SK-N-SH (cell line): ENCODE measurements around the gene HDAC4. TPM values are rescaled to one million over a fixed set of nuclear protein-coding genes. Genes with fewer than 3 reads are reported as not detected.

Experiments
- CTCF ChIA-PET: fragments of 300-600, 350-600 bp; formaldehyde crosslinking; extraction: SDS; loops from one replicate; lab custom pipeline; 2021; lab: Yijun Ruan, JAX
- POLR2A ChIA-PET: fragments of 350-600 bp; sonication (Branson Sonifier 250); formaldehyde crosslinking; extraction: SDS; loops from one replicate; lab custom pipeline; 2020; ENCODE audit warnings: antibody characterized with exemption, inconsistent platforms; lab: Yijun Ruan, JAX
- DNase-seq: peaks from one replicate; pipeline ENCODE4 v3.0.0; 2012
- H2AFZ ChIP-seq: fragments of 200-600 bp; sonication (generic); 2 replicates; pipeline ENCODE4 v1.8.1; 2016; ENCODE audit warnings: antibody characterized with exemption, mild to moderate bottlenecking, low read depth
- H3F3A ChIP-seq: fragments of 200-600 bp; sonication (generic); replicated peaks from 2 replicates; pipeline ENCODE3; 2016; ENCODE audit warnings: antibody characterized with exemption, mild to moderate bottlenecking; ENCODE audit not compliant: insufficient read depth
- H3K27ac ChIP-seq, 2 experiments: fragments of 200-500 bp in 1 of 2; fragments of 200-600 bp in 1 of 2; sonication (Bioruptor generic) in 1 of 2; sonication (generic), shearing (Covaris generic) in 1 of 2; 2 replicates each; pipeline versions ENCODE4 v1.5.1 to v1.6.1; 2014 to 2016; ENCODE audit warnings: low read depth in 2 of 2, inconsistent platforms in 1 of 2, low read length in 1 of 2, mild to moderate bottlenecking in 1 of 2, mixed read lengths in 1 of 2
- H3K27me3 ChIP-seq: fragments of 200-600 bp; sonication (generic), shearing (Covaris generic); 2 replicates; pipeline ENCODE4 v1.6.1; 2016; ENCODE audit warnings: mixed run types; ENCODE audit not compliant: insufficient read depth
- H3K36me3 ChIP-seq, 2 experiments: fragments of 200-500 bp in 1 of 2; fragments of 200-600 bp in 1 of 2; sonication (Bioruptor generic) in 1 of 2; sonication (generic) in 1 of 2; replicated peaks in 1 of 2; 2 replicates each; pipeline versions ENCODE3 to v1.5.1; 2014 to 2016; ENCODE audit warnings: low read length in 1 of 2, mild to moderate bottlenecking in 1 of 2; ENCODE audit not compliant: insufficient read depth in 2 of 2, control insufficient read depth in 1 of 2
- H3K4me1 ChIP-seq, 2 experiments: fragments of 200-500 bp in 1 of 2; fragments of 200-600 bp in 1 of 2; sonication (Bioruptor generic) in 1 of 2; sonication (generic), shearing (Covaris generic) in 1 of 2; 2 replicates each; pipeline versions ENCODE4 v1.5.1 to v1.6.1; 2014 to 2016; ENCODE audit warnings: low read depth in 1 of 2, low read length in 1 of 2, mixed run types in 1 of 2; ENCODE audit not compliant: insufficient read depth in 2 of 2, control insufficient read depth in 1 of 2
- H3K4me2 ChIP-seq: fragments of 200-600 bp; sonication (generic), shearing (Covaris generic); 2 replicates; pipeline ENCODE4 v1.6.1; 2017; ENCODE audit warnings: mixed run types
- H3K4me3 ChIP-seq, 2 experiments: fragments of 200-500 bp in 1 of 2; fragments of 200-600 bp in 1 of 2; sonication (Bioruptor generic) in 1 of 2; sonication (generic), shearing (Covaris generic) in 1 of 2; 2 replicates each; pipeline versions ENCODE4 v1.5.1 to v1.8.1; 2014 to 2016; ENCODE audit warnings: low read depth in 2 of 2, inconsistent platforms in 1 of 2, low read length in 1 of 2, mild to moderate bottlenecking in 1 of 2, mixed read lengths in 1 of 2, moderate library complexity in 1 of 2
- H3K79me2 ChIP-seq: fragments of 200-600 bp; sonication (generic); 2 replicates; pipeline ENCODE4 v1.8.1; 2017; ENCODE audit warnings: mild to moderate bottlenecking; ENCODE audit not compliant: insufficient read depth
- H3K9ac ChIP-seq: fragments of 200-600 bp; sonication (generic); 2 replicates; pipeline ENCODE4 v1.6.1; 2017; ENCODE audit warnings: mixed run types
- H3K9me2 ChIP-seq: fragments of 200-600 bp; sonication (generic); 2 replicates; pipeline ENCODE4 v1.6.1; 2017; ENCODE audit warnings: mixed run types
- H3K9me3 ChIP-seq: fragments of 200-600 bp; sonication (generic); 2 replicates; pipeline ENCODE4 v1.6.1; 2017; ENCODE audit warnings: mixed run types, mild to moderate bottlenecking, moderate library complexity
- H4K20me1 ChIP-seq: fragments of 200-600 bp; sonication (generic); 2 replicates; pipeline ENCODE4 v1.6.1; 2017; ENCODE audit warnings: mild to moderate bottlenecking, mixed run types; ENCODE audit not compliant: insufficient read depth
- CHD2 ChIP-seq: fragments of 150-350 bp; IDR thresholded peaks from 2 replicates; pipeline ENCODE4 v1.6.1; 2018; ENCODE audit warnings: low read length; ENCODE audit not compliant: partially characterized antibody
- CTCF ChIP-seq: fragments of 200-600 bp; sonication (generic); IDR thresholded peaks from 2 replicates; pipeline ENCODE4 v1.6.1; 2017; ENCODE audit warnings: antibody characterized with exemption, mild to moderate bottlenecking, moderate library complexity
- EP300 ChIP-seq, 2 experiments: IDR thresholded peaks; 2 replicates each; pipeline versions ENCODE4 v1.4.0 to v1.6.1; 2012; ENCODE audit warnings: borderline replicate concordance in 1 of 2, low read depth in 1 of 2, low read length in 1 of 2
- EZH2phosphoT487 ChIP-seq: fragments of 200-600 bp; sonication (generic); IDR thresholded peaks from 2 replicates; pipeline ENCODE4 v1.6.1; 2017; ENCODE audit warnings: low read depth, mixed run types, mild to moderate bottlenecking, antibody characterized with exemption, moderate library complexity, borderline replicate concordance
- FOSL2 ChIP-seq: IDR thresholded peaks from 2 replicates; pipeline ENCODE4 v1.4.0; 2012; ENCODE audit warnings: low read depth, mild to moderate bottlenecking, moderate library complexity, borderline replicate concordance
- FOXJ3 ChIP-seq: sonication (generic); formaldehyde crosslinking; IDR thresholded peaks from 2 replicates; pipeline ENCODE4 v1.5.1; 2020; ENCODE audit warnings: mild to moderate bottlenecking, missing genetic modification reagents
- GATA2 ChIP-seq: sonication (generic); formaldehyde crosslinking; IDR thresholded peaks from 2 replicates; pipeline ENCODE4 v1.5.0; 2020; ENCODE audit warnings: mild to moderate bottlenecking, missing genetic modification reagents
- JUND ChIP-seq: IDR thresholded peaks from 2 replicates; pipeline ENCODE4 v1.4.0; 2012
- MEF2A ChIP-seq: IDR thresholded peaks from 2 replicates; pipeline ENCODE4 v1.4.0; 2012; ENCODE audit warnings: low read depth, borderline replicate concordance
- MXI1 ChIP-seq: IDR thresholded peaks from 2 replicates; pipeline ENCODE4 v1.6.1; 2012; ENCODE audit warnings: mild to moderate bottlenecking, low read depth, low read length, improper control_type of control experiment
- NRF1 ChIP-seq: IDR thresholded peaks from 2 replicates; pipeline ENCODE4 v1.6.1; 2012; ENCODE audit warnings: low read depth, mild to moderate bottlenecking, low read length
- PBX3 ChIP-seq: IDR thresholded peaks from 2 replicates; pipeline ENCODE4; 2012
- POLR2AphosphoS5 ChIP-seq: IDR thresholded peaks from 2 replicates; pipeline ENCODE4 v1.6.1; 2012; ENCODE audit warnings: low read depth, low read length
- RXRA ChIP-seq: IDR thresholded peaks from 2 replicates; pipeline ENCODE4 v1.4.0; 2012; ENCODE audit warnings: low read depth, mild to moderate bottlenecking, borderline replicate concordance
- TCF12 ChIP-seq: IDR thresholded peaks from 2 replicates; pipeline ENCODE4 v1.4.0; 2012
- TEAD4 ChIP-seq: IDR thresholded peaks from 2 replicates; pipeline ENCODE4 v1.4.0; 2012; ENCODE audit warnings: mild to moderate bottlenecking, borderline replicate concordance; ENCODE audit not compliant: insufficient read depth
- WGBS: methylation state at CpG from one replicate; pipeline ENCODE4 v1.1.6; 2017; ENCODE audit warnings: low lambda C conversion rate; 5-methylcytosine and 5-hydroxymethylcytosine counted together
- polyA plus RNA-seq, 3 experiments: library from polyadenylated mRNA; depleted of rRNA; stranded (reverse); fragments of >200 nt; gene quantifications; 2 replicates each; pipeline ENCODE4 v1.2.3, GENCODE V29; 2012

HDAC4 gene
- polyA plus RNA-seq, 1 of the 3 experiments (the other 2 are of a cell fraction) = 5.5 TPM

GRCh38 chr2:239129147-239129920 is 271.5 kb downstream of the HDAC4 start:
- no peak overlapping the region for H3K27ac ChIP-seq
- H2AFZ ChIP-seq = no peak overlapping the region
- H3K9me2 ChIP-seq = no peaks in the 10 kb centered on the region
- H3K9me3 ChIP-seq = no peaks in the 10 kb centered on the region
- no peak for TF ChIP-seq MEF2A
- TF ChIP-seq PBX3 = no peak
- TF ChIP-seq CTCF = no peak
- no peak for TF ChIP-seq TCF12
- TF ChIP-seq NRF1 = no peak
- no peak for TF ChIP-seq MXI1
- no peaks in the 10 kb centered on the region for H3K27me3 ChIP-seq
- H3K4me1 ChIP-seq = no peaks in the 10 kb centered on the region
- DNase-seq = no peak
- WGBS = 95% methylated on average over 4 of the region's 8 CpGs
- CTCF ChIA-PET = interaction anchor here (1.3 to 2.0 kb wide), 2 partner anchors 14 to 15 kb away, joined by 4 to 7 read pairs; no protein-coding TSS in a partner anchor
- POLR2A ChIA-PET = no interaction called here
- H4K20me1 ChIP-seq = no peaks in the 10 kb centered on the region
- no peaks in the 10 kb centered on the region for H3K79me2 ChIP-seq
- no peak overlapping the region for H3K4me2 ChIP-seq
- H3F3A ChIP-seq = no peaks in the 10 kb centered on the region
- no peak overlapping the region for H3K4me3 ChIP-seq
- peaks cover 9 to 42% of the 10 kb centered on the region in 2 experiments for H3K36me3 ChIP-seq
- no peak overlapping the region for H3K9ac ChIP-seq

- DNase-seq = no peak
- ChIA-PET POLR2A (no interaction called here), CTCF (interaction anchor here (2.0 kb wide), 1 partner anchor 16 kb away, joined by 7 read pairs; no protein-coding TSS in a partner anchor)
- Histone ChIP-seq H3K4me2 (no peak overlapping the region), H3K27ac (no peak overlapping the region), H3K79me2 (no peaks in the 10 kb centered on the region), H3K9ac (no peak overlapping the region), H3K27me3 (no peaks in the 10 kb centered on the region), H4K20me1 (no peaks in the 10 kb centered on the region), H3K4me1 (no peaks in the 10 kb centered on the region), H3F3A (no peaks in the 10 kb centered on the region), H3K9me2 (no peaks in the 10 kb centered on the region), H2AFZ (no peak overlapping the region), H3K36me3 (peaks cover 9 to 39% of the 10 kb centered on the region in 2 experiments), H3K4me3 (no peak overlapping the region), H3K9me3 (no peaks in the 10 kb centered on the region)
- TF ChIP-seq PBX3 (no peak), EP300 (IDR thresholded peaks at IDR 0.05; ENCODE audit: borderline replicate concordance in 1 of 2, low read depth in 1 of 2, low read length in 1 of 2) (no peak), POLR2AphosphoS5 (no peak), FOXJ3 (no peak), MXI1 (no peak), FOSL2 (no peak), TEAD4 (no peak), CTCF (no peak), JUND (no peak), EZH2phosphoT487 (no peak), CHD2 (no peak), NRF1 (no peak), RXRA (no peak), GATA2 (CRISPR knock-in tag) (no peak), TCF12 (no peak)
- WGBS = 95% methylated on average over 13 of the region's 13 CpGs
Measured at GRCh38 chr2:239128706-239129105, 272.1 kb downstream of the HDAC4 start.
